ENCODE data around the gene CCNA2. TPM values are rescaled to one million over a fixed set of nuclear protein-coding genes. Genes with fewer than 3 reads are reported as not detected.

CCNA2 gene
- total RNA-seq, 1 experiment from 2014 or later, result 105 TPM

DNA sequence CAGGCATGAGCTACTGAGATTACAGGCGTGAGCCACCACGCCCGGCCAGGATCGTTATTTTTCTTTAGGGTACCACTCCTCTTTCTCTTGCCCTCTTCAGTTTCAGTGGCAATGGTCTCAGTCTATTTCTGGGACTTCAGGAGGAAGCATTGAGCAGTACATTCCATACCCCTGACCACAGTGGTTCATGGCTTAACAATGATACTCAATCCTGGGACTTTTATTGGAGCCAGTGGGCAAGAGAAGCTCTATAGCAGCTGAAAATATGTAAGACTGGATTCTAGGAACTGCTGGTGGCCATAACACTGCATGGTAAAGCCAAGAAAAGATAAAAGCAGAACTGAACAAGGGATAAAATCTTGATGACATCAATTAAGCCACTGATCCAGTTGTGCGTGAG, 5.8 kb upstream of the CCNA2 start:
- no peak overlapping the region for H3K4me3 ChIP-seq (ENCODE audit: low read depth, low read length, poor library complexity, severe bottlenecking)
- no peaks in the 10 kb centered on the region for H3K27me3 ChIP-seq (replicated peaks; ENCODE audit: insufficient read depth, low read depth, low read length, poor library complexity)
- no peak for DNase-seq (ENCODE audit: low spot score)
- ChIA-PET POLR2A (ENCODE audit: low non-redundant PET) (interaction anchor here (0.6 kb wide), 1 partner anchor 40 kb away, joined by 3 read pairs; no protein-coding TSS in a partner anchor), CTCF (no interaction called here)
- intact Hi-C loops (cut with micrococcal nuclease; ENCODE audit: unreplicated experiment), result no loop called here
- BruUV-seq (replicated peaks), result no TSS peak
- H3K36me3 ChIP-seq (ENCODE audit: insufficient read depth, low read length, poor library complexity, severe bottlenecking), result no peaks in the 10 kb centered on the region
- TF ChIP-seq EZH2 (IDR thresholded peaks at IDR 0.05; ENCODE audit: borderline replicate concordance, low read depth, low read length, poor library complexity, severe bottlenecking), result no peak
- TF ChIP-seq, protein P1, sequence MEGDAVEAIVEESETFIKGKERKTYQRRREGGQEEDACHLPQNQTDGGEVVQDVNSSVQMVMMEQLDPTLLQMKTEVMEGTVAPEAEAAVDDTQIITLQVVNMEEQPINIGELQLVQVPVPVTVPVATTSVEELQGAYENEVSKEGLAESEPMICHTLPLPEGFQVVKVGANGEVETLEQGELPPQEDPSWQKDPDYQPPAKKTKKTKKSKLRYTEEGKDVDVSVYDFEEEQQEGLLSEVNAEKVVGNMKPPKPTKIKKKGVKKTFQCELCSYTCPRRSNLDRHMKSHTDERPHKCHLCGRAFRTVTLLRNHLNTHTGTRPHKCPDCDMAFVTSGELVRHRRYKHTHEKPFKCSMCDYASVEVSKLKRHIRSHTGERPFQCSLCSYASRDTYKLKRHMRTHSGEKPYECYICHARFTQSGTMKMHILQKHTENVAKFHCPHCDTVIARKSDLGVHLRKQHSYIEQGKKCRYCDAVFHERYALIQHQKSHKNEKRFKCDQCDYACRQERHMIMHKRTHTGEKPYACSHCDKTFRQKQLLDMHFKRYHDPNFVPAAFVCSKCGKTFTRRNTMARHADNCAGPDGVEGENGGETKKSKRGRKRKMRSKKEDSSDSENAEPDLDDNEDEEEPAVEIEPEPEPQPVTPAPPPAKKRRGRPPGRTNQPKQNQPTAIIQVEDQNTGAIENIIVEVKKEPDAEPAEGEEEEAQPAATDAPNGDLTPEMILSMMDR (conservative IDR thresholded peaks at IDR 0.05; ENCODE audit: low read depth, low read length), result no peak
- peaks cover 5% of the 10 kb centered on the region for H3K4me1 ChIP-seq (ENCODE audit: insufficient read depth, low read length, poor library complexity, severe bottlenecking)
- no peak overlapping the region for H3K27ac ChIP-seq (ENCODE audit: low read depth, low read length, poor library complexity, severe bottlenecking)
- no peaks in the 10 kb centered on the region for H3K9me3 ChIP-seq (ENCODE audit: low read depth, low read length, poor library complexity, severe bottlenecking)

DNA sequence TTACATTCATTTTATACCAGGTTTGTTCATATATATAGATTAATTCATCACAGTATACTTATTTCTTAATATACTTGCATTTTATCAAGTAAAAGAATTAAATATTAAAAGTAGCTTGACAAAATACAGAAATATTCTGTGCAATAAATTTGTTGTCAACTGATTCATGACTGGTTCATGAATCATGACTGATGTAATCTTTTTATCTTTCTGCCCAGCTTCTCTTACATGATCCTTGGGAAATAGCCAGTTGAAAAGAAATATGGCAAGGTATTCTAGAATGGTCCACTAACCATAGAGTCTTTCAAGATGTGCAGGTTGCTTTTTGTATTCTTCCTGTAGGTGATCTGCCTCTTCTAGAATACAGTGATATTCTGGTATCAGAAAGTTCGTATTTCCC, 4.2 kb upstream of the CCNA2 start:
- Histone ChIP-seq H3K36me3 (ENCODE audit: insufficient read depth, low read length, poor library complexity, severe bottlenecking) (no peaks in the 10 kb centered on the region), H3K9me3 (ENCODE audit: low read depth, low read length, poor library complexity, severe bottlenecking) (no peaks in the 10 kb centered on the region), H3K4me1 (ENCODE audit: insufficient read depth, low read length, poor library complexity, severe bottlenecking) (peaks cover 7% of the 10 kb centered on the region), H3K27ac (ENCODE audit: low read depth, low read length, poor library complexity, severe bottlenecking) (no peak overlapping the region), H3K4me3 (ENCODE audit: low read depth, low read length, poor library complexity, severe bottlenecking) (no peak overlapping the region), H3K27me3 (replicated peaks; ENCODE audit: insufficient read depth, low read depth, low read length, poor library complexity) (no peaks in the 10 kb centered on the region)
- DNase-seq (ENCODE audit: low spot score), result no peak
- TF ChIP-seq, protein P1 (conservative IDR thresholded peaks at IDR 0.05; ENCODE audit: low read depth, low read length), result no peak
- TF ChIP-seq EZH2 (IDR thresholded peaks at IDR 0.05; ENCODE audit: borderline replicate concordance, low read depth, low read length, poor library complexity, severe bottlenecking), result no peak
- POLR2A ChIA-PET (ENCODE audit: low non-redundant PET), result no interaction called here
- CTCF ChIA-PET, result no interaction called here
- no TSS peak for BruUV-seq (replicated peaks)
- intact Hi-C loops (cut with micrococcal nuclease; ENCODE audit: unreplicated experiment), result no loop called here

DNA sequence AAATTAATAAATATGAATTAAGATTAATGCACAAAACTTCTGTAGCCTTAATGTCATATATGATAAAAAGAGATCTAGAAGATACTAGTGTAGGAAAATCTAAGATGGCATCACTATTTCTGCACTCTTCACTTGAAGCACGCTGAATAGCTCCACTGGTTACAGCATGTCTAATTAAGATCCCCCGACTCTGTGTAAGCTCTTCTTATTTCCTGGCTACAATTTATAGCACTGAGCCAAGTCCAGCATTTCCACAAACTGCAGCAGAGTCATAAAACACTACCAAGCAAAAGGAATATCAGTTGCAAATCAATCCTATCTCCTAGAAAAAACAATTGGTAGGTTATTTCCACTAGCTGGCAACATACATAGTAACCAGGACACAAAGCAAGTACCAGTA, 1.3 kb upstream of the CCNA2 start:
- POLR2A ChIA-PET (ENCODE audit: low non-redundant PET), result no interaction called here
- Histone ChIP-seq H3K36me3 (ENCODE audit: insufficient read depth, low read length, poor library complexity, severe bottlenecking) (peaks cover 26% of the 10 kb centered on the region), H3K4me3 (ENCODE audit: low read depth, low read length, poor library complexity, severe bottlenecking) (no peak overlapping the region), H3K27ac (ENCODE audit: low read depth, low read length, poor library complexity, severe bottlenecking) (no peak overlapping the region), H3K4me1 (ENCODE audit: insufficient read depth, low read length, poor library complexity, severe bottlenecking) (peaks cover 22% of the 10 kb centered on the region), H3K9me3 (ENCODE audit: low read depth, low read length, poor library complexity, severe bottlenecking) (no peaks in the 10 kb centered on the region), H3K27me3 (replicated peaks; ENCODE audit: insufficient read depth, low read depth, low read length, poor library complexity) (no peaks in the 10 kb centered on the region)
- intact Hi-C loops (cut with micrococcal nuclease; ENCODE audit: unreplicated experiment), result loop anchor here (5.0 kb wide), 1 partner anchor 752 kb away; no protein-coding TSS in a partner anchor
- no peak for TF ChIP-seq EZH2 (IDR thresholded peaks at IDR 0.05; ENCODE audit: borderline replicate concordance, low read depth, low read length, poor library complexity, severe bottlenecking)
- TF ChIP-seq, protein P1 (conservative IDR thresholded peaks at IDR 0.05; ENCODE audit: low read depth, low read length), result no peak
- BruUV-seq (replicated peaks), result no TSS peak
- CTCF ChIA-PET, result no interaction called here
- no peak for DNase-seq (ENCODE audit: low spot score)

All from A673 (cell line).